NCI-H128 (cell line): Measurements from ENCODE around the gene RAB1A.

Experiments
- DNase-seq: peaks from one replicate; lab custom pipeline; 2025; ENCODE audit not compliant: unreplicated experiment; lab: John Stamatoyannopoulos, UW

Gene RAB1A

DNA sequence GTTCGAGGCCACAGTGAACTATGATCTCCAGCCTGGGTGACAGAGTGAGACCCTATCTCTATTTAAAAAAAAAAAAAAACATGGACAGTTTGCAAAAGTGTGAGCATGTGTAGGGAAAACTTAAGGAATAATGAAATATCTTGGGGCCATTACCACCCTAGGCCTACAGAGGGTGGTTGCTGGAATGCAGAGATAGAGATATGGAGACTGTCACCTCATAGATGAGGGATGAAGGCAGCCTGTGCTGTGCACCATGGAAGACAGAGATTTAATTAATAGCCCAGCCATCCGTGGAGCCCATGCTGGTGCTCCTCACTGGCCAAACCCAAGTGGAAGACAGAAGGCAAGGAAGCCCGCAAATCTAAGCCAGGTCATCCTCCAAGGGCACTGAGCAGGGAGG, 90.3 kb downstream of the RAB1A start:
- no peak for DNase-seq

GRCh38 chr2:65037178-65037577, 92.7 kb downstream of the RAB1A start:
- DNase-seq: no peak
